RWPE1 (cell line): ENCODE data around the gene PPIL1.
A peak's percentile ranks its signal among the peaks of the same experiment; 100 is the strongest.

ENCODE experiments used
- CTCF ChIA-PET: fragments of 350-600 bp; sonication (Branson Sonifier 250); formaldehyde crosslinking; extraction: SDS; loops from one replicate; lab custom pipeline; 2021; lab: Yijun Ruan, JAX
- POLR2A ChIA-PET: fragments of 400-600 bp; formaldehyde crosslinking; extraction: SDS; loops from one replicate; lab custom pipeline; 2020; ENCODE audit warnings: antibody characterized with exemption; ENCODE audit not compliant: low non-redundant PET; lab: Yijun Ruan, JAX
- DNase-seq: peaks from one replicate; pipeline ENCODE4 v3.0.0; 2012; ENCODE audit warnings: low spot score
- H3K27ac ChIP-seq: fragments of 450-650 bp; 2 replicates; pipeline ENCODE4 v1.5.1; 2017
- CTCF ChIP-seq: fragments of 450-650 bp; conservative IDR thresholded peaks from 2 replicates; pipeline ENCODE4 v1.5.1; 2017; ENCODE audit warnings: low read depth, mild to moderate bottlenecking

PPIL1 gene

GRCh38 chr6:36836111-36837021 lies 38.2 kb downstream of the PPIL1 start:
- no peak overlapping the region for H3K27ac ChIP-seq
- no peak for TF ChIP-seq CTCF
- CTCF ChIA-PET: interaction anchor here (0.7 kb wide), 3 partner anchors 17 to 611 kb away, joined by 3 to 8 read pairs (median 3); no protein-coding TSS in a partner anchor
- POLR2A ChIA-PET: no interaction called here
- no peak for DNase-seq

GRCh38 chr6:36834576-36835341 lies 39.8 kb downstream of the PPIL1 start:
- DNase-seq: no peak
- ChIA-PET CTCF (interaction anchor here (0.7 to 1.0 kb wide), 2 partner anchors 8 to 14 kb away, joined by 3 to 5 read pairs; no protein-coding TSS in a partner anchor), POLR2A (no interaction called here)
- TF ChIP-seq CTCF: no peak
- H3K27ac ChIP-seq: no peak overlapping the region

GRCh38 chr6:36833182-36833789 lies 41.3 kb downstream of the PPIL1 start:
- no peak for DNase-seq
- CTCF ChIA-PET: interaction anchor here (0.9 to 1.0 kb wide), 2 partner anchors 16 to 18 kb away, joined by 3 read pairs; no protein-coding TSS in a partner anchor
- no peak for TF ChIP-seq CTCF
- no peak overlapping the region for H3K27ac ChIP-seq
- POLR2A ChIA-PET: no interaction called here

GRCh38 chr6:36832313-36832712 lies 42.3 kb downstream of the PPIL1 start:
- ChIA-PET CTCF (no interaction called here), POLR2A (no interaction called here)
- no peak for TF ChIP-seq CTCF
- H3K27ac ChIP-seq: no peak overlapping the region
- no peak for DNase-seq

- ChIA-PET POLR2A (no interaction called here), CTCF (interaction anchor here (0.5 kb wide), 1 partner anchor 67 kb away, joined by 3 read pairs; no protein-coding TSS in a partner anchor)
- TF ChIP-seq CTCF: no peak
- peak overlapping the region; percentile 41 for H3K27ac ChIP-seq
- no peak for DNase-seq
Observed at GRCh38 chr6:36830577-36830976, 44.0 kb downstream of the PPIL1 start.
